ENCODE data around the gene FAM163B. TPM values are rescaled to one million over a fixed set of nuclear protein-coding genes. Genes with fewer than 3 reads are reported as not detected.

Gene FAM163B
- total and polyA plus RNA-seq, 2 donors (not counting 3 experiments of a cell fraction or from before 2014, with no cell fraction given): not detected

GRCh38 chr9:133527444-133527920 is 81.7 kb downstream of the FAM163B start:
- H3K4me1 ChIP-seq (ENCODE audit: control insufficient read depth, extremely low read depth, insufficient read depth, low read length): no peaks in the 10 kb centered on the region
- CTCF ChIA-PET: interaction anchor here (0.5 kb wide), 1 partner anchor 329 kb away, joined by 3 read pairs; no protein-coding TSS in a partner anchor
- H3K36me3 ChIP-seq (ENCODE audit: control insufficient read depth in 2 of 2, extremely low read depth in 1 of 2, insufficient read depth in 2 of 2, low read length in 2 of 2): no peaks in the 10 kb centered on the region
- H3K27ac ChIP-seq (ENCODE audit: insufficient read depth, low read depth, low read length): no peak overlapping the region
- TF ChIP-seq MAX (IDR thresholded peaks at IDR 0.05; ENCODE audit: insufficient read depth, insufficient read length): no peak
- TF ChIP-seq EZH2 (IDR thresholded peaks at IDR 0.05; ENCODE audit: borderline replicate concordance, low read depth, low read length, severe bottlenecking): no peak
- TF ChIP-seq MYC (IDR thresholded peaks at IDR 0.05; ENCODE audit: low read depth, low read length): no peak
- TF ChIP-seq GATA2 (IDR thresholded peaks at IDR 0.05; ENCODE audit: insufficient read depth, insufficient read length, low read depth, low read length): no peak
- TF ChIP-seq JUN (IDR thresholded peaks at IDR 0.05; ENCODE audit: borderline replicate concordance, insufficient read depth, insufficient read length, low read depth): no peak
- no peak for TF ChIP-seq CTCF (IDR thresholded peaks at IDR 0.05; ENCODE audit: extremely low read depth in 1 of 2, insufficient read depth in 1 of 2, low read depth in 1 of 2, low read length in 2 of 2)
- DNase-seq (ENCODE audit: low read depth, low spot score): no peak
- no peaks in the 10 kb centered on the region for H3K9me3 ChIP-seq (replicated peaks; ENCODE audit: control insufficient read depth, insufficient read depth, low read length)
- H2AFZ ChIP-seq (ENCODE audit: low read depth, low read length): no peak overlapping the region
- FAIRE-seq: no peak
- H3K9ac ChIP-seq (replicated peaks; ENCODE audit: extremely low read depth, insufficient read depth, low read length): no peak overlapping the region
- no peaks in the 10 kb centered on the region for H3K9me1 ChIP-seq (replicated peaks; ENCODE audit: control insufficient read depth, extremely low read depth, insufficient read depth, low read length)
- dilution Hi-C loops (cut with MboI; ENCODE audit: extremely low pct_ligation_motif_present, low sequenced_read_pairs): no loop called here
- H3K4me3 ChIP-seq (replicated peaks in 1 of 3; ENCODE audit: insufficient read depth in 1 of 3, low read depth in 1 of 3, low read length in 3 of 3): no peak overlapping the region
- no TSS peak for BruUV-seq (replicated peaks)
- H3K27me3 ChIP-seq (ENCODE audit: control insufficient read depth in 2 of 2, insufficient read depth in 2 of 2, low read length in 2 of 2): peaks cover 0 to 3% of the 10 kb centered on the region in 2 experiments
- H4K20me1 ChIP-seq (replicated peaks; ENCODE audit: control insufficient read depth, extremely low read depth, insufficient read depth, low read length): no peaks in the 10 kb centered on the region
- no peak overlapping the region for H3K4me2 ChIP-seq (ENCODE audit: insufficient read depth, low read length)
- POLR2A ChIA-PET: no interaction called here
- no peaks in the 10 kb centered on the region for H3K79me2 ChIP-seq (ENCODE audit: control insufficient read depth, insufficient read depth, low read length)
- intact Hi-C loops (cut with micrococcal nuclease): no loop called here

Other genes starting within 250 kb of the FAM163B start
- 216 and 230 TPM in 2 replicates for gene SURF4, start 233.3 kb downstream of the FAM163B start, total RNA-seq
- gene SURF4, start 233.3 kb downstream of the FAM163B start, polyA plus RNA-seq: 358 and 360 TPM in 2 replicates
- 0.77 and 0.85 TPM in 2 replicates for gene STKLD1, start 233.0 kb downstream of the FAM163B start, total RNA-seq
- gene STKLD1, start 233.0 kb downstream of the FAM163B start, polyA plus RNA-seq: 0.29 and 0.67 TPM in 2 replicates
- 27.0 and 29.5 TPM in 2 replicates for gene REXO4, start 191.4 kb downstream of the FAM163B start, total RNA-seq
- gene REXO4, start 191.4 kb downstream of the FAM163B start, polyA plus RNA-seq: 16.9 and 19.5 TPM in 2 replicates
- 1.4 and 2.5 TPM in 2 replicates for gene ADAMTS13, start 187.0 kb downstream of the FAM163B start, total RNA-seq
- gene ADAMTS13, start 187.0 kb downstream of the FAM163B start, polyA plus RNA-seq: 1.5 and 1.8 TPM in 2 replicates
- gene CACFD1, start 149.4 kb downstream of the FAM163B start, total RNA-seq: 9.7 and 9.8 TPM in 2 replicates
- gene CACFD1, start 149.4 kb downstream of the FAM163B start, polyA plus RNA-seq: 11.5 and 14.0 TPM in 2 replicates
- 35.7 and 39.0 TPM in 2 replicates for gene SLC2A6, start 130.3 kb downstream of the FAM163B start, total RNA-seq
- gene SLC2A6, start 130.3 kb downstream of the FAM163B start, polyA plus RNA-seq: 39.6 and 56.1 TPM in 2 replicates
- gene MYMK, start 84.4 kb downstream of the FAM163B start, total RNA-seq: not detected in 2 replicates
- gene MYMK, start 84.4 kb downstream of the FAM163B start, polyA plus RNA-seq: not detected in 2 replicates
- not detected in 2 replicates for gene ADAMTSL2, start 74.7 kb downstream of the FAM163B start, total RNA-seq
- gene ADAMTSL2, start 74.7 kb downstream of the FAM163B start, polyA plus RNA-seq: not detected in 2 replicates
- not detected in 2 replicates for gene DBH, start 27.0 kb upstream of the FAM163B start, total RNA-seq
- not detected in 2 replicates for gene DBH, start 27.0 kb upstream of the FAM163B start, polyA plus RNA-seq
- 0.30 and 0.44 TPM in 2 replicates for gene SARDH, start 129.0 kb upstream of the FAM163B start, total RNA-seq
- gene SARDH, start 129.0 kb upstream of the FAM163B start, polyA plus RNA-seq: 0.16 and 0.19 TPM in 2 replicates

All from endothelial cell of umbilical vein (primary cell).